Testis (tissue), 3 donors: ENCODE results near the gene RACK1. TPM values are rescaled to one million over a fixed set of nuclear protein-coding genes. Genes with fewer than 3 reads are reported as not detected.

Experiments
- DNase-seq: peaks from one replicate; pipeline ENCODE4 v3.0.0-alpha.2; 2019
- H3K27ac ChIP-seq, 2 donors: fragments of 200-600 bp; sonication (generic); one replicate each; pipeline ENCODE4 v1.5.1; 2019
- H3K27me3 ChIP-seq: fragments of 200-600 bp; sonication (generic); one replicate; pipeline ENCODE4 v1.5.1; 2019
- H3K36me3 ChIP-seq: fragments of 200-600 bp; sonication (generic); one replicate; pipeline ENCODE4 v1.5.1; 2017; ENCODE audit warnings: low read depth; ENCODE audit errors: missing control alignments
- H3K4me1 ChIP-seq: fragments of 200-600 bp; sonication (generic); one replicate; pipeline ENCODE4 v1.5.1; 2019
- H3K4me3 ChIP-seq, 2 donors: fragments of 200-600 bp; sonication (generic); one replicate each; pipeline ENCODE4 v1.5.1; 2017 to 2019
- H3K9me3 ChIP-seq: fragments of 200-600 bp; sonication (generic); one replicate; pipeline ENCODE4 v1.5.1; 2017
- POLR2A ChIP-seq: fragments of 450-650 bp; IDR thresholded peaks from one replicate; pipeline ENCODE4 v1.6.1; 2017; ENCODE audit warnings: antibody characterized with exemption, mild to moderate bottlenecking, moderate library complexity
- WGBS, 2 donors: methylation state at CpG; one replicate each; pipeline ENCODE4 v1.1.5; 2018; 5-methylcytosine and 5-hydroxymethylcytosine counted together
- intact Hi-C: fragments of 100-400 bp; cut with DNase I; formaldehyde crosslinking; loops from one replicate; pipeline ENCODE4 v1.15.1; 2023; ENCODE audit warnings: low total_unique reads
- polyA plus RNA-seq: library from polyadenylated mRNA; stranded (reverse); fragments of 350-450 nt; fragmentation: Illumina TruSeq; extraction: RNeasy Lipid Tissue Mini Kit (QIAGEN cat#74804); gene quantifications from one replicate; pipeline ENCODE4 v1.2.3, GENCODE V29; 2014; ENCODE audit warnings: low read depth, low replicate concordance; ENCODE audit not compliant: insufficient read depth
- total RNA-seq, 2 donors: library from RNA; depleted of rRNA; stranded (reverse); fragments of >200 nt; gene quantifications; one replicate each; pipeline ENCODE4 v1.2.3, GENCODE V29; 2016
- TF ChIP-seq, protein P1 (sequence below), 3 experiments: fragments of 450-650 bp in 2 of 3; fragments of 200-600 bp in 1 of 3; sonication (generic) in 1 of 3; IDR thresholded peaks; one replicate each; pipeline ENCODE4 v1.5.1; 2016 to 2019; ENCODE audit warnings: antibody characterized with exemption in 3 of 3, mild to moderate bottlenecking in 2 of 3, moderate library complexity in 1 of 3

RACK1 gene
- total and polyA plus RNA-seq, 3 donors from 2014 or later = 777 to 1,606 (median 1,149) TPM

DNA sequence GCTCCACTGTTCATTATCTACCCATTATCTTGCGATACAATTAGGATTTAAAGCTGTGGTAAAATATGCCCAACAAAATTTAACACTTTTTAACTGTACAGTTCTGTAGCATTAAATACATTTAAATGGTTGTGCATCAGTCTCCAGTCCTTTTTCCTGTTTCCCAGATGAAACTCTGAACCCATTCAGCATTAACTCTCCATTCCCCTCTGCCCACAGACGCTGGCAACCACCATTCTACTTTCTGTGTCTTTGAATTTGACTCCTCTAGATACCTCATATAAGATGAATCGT lies 35.8 kb downstream of the RACK1 start:
- no peaks in the 10 kb centered on the region for H3K9me3 ChIP-seq
- H3K4me1 ChIP-seq = peaks cover 2% of the 10 kb centered on the region
- no peak overlapping the region for H3K4me3 ChIP-seq
- no peaks in the 10 kb centered on the region for H3K27me3 ChIP-seq
- intact Hi-C loops = no loop called here
- TF ChIP-seq, protein P1, sequence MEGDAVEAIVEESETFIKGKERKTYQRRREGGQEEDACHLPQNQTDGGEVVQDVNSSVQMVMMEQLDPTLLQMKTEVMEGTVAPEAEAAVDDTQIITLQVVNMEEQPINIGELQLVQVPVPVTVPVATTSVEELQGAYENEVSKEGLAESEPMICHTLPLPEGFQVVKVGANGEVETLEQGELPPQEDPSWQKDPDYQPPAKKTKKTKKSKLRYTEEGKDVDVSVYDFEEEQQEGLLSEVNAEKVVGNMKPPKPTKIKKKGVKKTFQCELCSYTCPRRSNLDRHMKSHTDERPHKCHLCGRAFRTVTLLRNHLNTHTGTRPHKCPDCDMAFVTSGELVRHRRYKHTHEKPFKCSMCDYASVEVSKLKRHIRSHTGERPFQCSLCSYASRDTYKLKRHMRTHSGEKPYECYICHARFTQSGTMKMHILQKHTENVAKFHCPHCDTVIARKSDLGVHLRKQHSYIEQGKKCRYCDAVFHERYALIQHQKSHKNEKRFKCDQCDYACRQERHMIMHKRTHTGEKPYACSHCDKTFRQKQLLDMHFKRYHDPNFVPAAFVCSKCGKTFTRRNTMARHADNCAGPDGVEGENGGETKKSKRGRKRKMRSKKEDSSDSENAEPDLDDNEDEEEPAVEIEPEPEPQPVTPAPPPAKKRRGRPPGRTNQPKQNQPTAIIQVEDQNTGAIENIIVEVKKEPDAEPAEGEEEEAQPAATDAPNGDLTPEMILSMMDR (IDR thresholded peaks at IDR 0.05) = no peak
- no peak for TF ChIP-seq POLR2A
- H3K27ac ChIP-seq = no peak overlapping the region
- WGBS, 2 donors = 31 to 36% methylated on average over 3 of the region's 3 CpGs
- DNase-seq = no peak
- no peaks in the 10 kb centered on the region for H3K36me3 ChIP-seq

DNA sequence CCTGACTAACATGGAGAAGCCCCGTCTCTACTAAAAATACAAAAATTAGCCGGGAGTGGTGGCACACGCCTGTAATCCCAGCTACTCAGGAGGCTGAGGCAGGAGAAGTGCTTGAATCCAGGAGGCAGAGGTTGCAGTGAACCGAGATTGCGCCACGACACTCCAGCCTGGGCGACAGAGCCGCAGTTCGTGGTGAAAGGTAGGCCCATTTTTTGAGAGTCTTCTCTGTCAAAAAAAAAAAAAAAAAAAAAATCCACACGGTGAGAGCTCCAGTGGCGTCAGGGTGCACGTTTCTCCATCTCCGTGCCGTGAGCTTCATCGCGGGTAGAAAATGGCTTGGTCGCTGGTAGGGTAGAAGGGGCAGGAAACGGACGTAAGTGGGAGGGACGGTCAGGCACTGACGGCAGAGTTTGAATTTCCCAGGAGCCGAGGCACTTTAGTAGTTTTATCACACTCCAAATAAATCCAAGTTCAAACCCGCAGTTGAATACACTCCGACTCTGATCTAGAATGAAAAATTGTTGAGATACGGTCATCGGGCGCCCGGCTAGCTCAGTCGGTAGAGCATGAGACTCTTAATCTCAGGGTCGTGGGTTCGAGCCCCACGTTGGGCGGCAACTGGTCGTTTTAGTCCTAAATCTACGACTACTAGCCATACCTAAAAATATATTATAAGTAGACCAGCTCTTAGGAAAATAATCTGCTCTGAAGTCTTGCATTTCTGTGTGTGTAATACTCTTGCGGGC lies 36.3 kb downstream of the RACK1 start:
- no peaks in the 10 kb centered on the region for H3K27me3 ChIP-seq
- H3K27ac ChIP-seq = peak overlapping the region; percentile 79 to 85
- H3K9me3 ChIP-seq = no peaks in the 10 kb centered on the region
- H3K4me1 ChIP-seq = peaks cover 2% of the 10 kb centered on the region
- TF ChIP-seq POLR2A = no peak
- TF ChIP-seq, protein P1 (IDR thresholded peaks at IDR 0.05) = no peak
- intact Hi-C loops = no loop called here
- H3K36me3 ChIP-seq = no peaks in the 10 kb centered on the region
- H3K4me3 ChIP-seq = peak overlapping the region; percentile 60 to 74
- WGBS, 2 donors = 1% methylated on average over 36 of the region's 36 CpGs
- DNase-seq = peak; percentile 79

DNA sequence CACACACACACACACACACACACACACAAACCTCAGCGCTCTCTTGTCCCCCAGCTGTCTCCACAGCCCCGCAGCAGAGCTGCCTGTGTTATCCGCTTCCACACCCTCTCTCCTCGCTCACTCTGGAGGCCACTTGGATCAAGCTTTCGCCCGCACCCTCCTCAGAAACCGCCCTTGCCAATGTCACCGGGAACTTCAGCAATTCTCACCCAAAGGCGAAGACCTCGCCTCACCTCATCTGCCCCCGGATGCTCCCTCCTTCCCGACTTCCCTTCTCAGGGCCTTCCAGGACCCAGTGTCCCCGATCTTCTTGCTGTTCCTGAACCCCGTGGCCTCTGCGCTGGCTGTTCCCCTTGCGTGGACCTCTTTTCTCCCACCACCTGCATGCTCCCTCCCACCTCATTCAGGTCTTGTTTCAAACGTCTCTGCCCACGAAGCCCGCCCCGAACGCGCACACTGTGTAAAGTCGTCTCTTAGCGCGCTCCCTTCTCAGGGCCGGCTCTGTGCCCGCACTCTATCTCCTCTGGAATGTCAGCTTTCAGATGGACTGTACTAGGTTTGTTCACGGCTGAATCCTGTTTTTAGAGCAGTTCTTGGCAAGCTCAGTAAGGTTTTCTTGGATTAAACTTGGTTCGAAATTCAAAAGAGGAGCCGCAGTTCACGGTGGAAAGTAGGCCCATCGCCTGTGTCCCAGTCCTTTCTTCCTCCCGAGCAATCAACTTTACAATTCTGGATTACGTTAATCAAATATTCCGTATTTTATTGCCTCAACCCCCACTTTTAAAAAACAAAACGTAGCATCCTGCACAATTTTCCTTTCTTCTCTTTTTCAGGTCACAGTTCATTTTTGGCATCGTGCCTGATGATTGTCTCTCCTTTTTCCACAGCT lies 37.7 kb downstream of the RACK1 start:
- H3K9me3 ChIP-seq = no peaks in the 10 kb centered on the region
- WGBS, 2 donors = 6% methylated on average over 37 of the region's 37 CpGs
- H3K4me3 ChIP-seq = peak overlapping the region; percentile 60 to 74
- H3K4me1 ChIP-seq = peaks cover 2% of the 10 kb centered on the region
- H3K27ac ChIP-seq = peak overlapping the region in 1 of 2 donors; percentile 85
- H3K36me3 ChIP-seq = no peaks in the 10 kb centered on the region
- intact Hi-C loops = no loop called here
- TF ChIP-seq, protein P1 (IDR thresholded peaks at IDR 0.05) = no peak
- no peak for TF ChIP-seq POLR2A
- H3K27me3 ChIP-seq = no peaks in the 10 kb centered on the region
- DNase-seq = no peak

DNA sequence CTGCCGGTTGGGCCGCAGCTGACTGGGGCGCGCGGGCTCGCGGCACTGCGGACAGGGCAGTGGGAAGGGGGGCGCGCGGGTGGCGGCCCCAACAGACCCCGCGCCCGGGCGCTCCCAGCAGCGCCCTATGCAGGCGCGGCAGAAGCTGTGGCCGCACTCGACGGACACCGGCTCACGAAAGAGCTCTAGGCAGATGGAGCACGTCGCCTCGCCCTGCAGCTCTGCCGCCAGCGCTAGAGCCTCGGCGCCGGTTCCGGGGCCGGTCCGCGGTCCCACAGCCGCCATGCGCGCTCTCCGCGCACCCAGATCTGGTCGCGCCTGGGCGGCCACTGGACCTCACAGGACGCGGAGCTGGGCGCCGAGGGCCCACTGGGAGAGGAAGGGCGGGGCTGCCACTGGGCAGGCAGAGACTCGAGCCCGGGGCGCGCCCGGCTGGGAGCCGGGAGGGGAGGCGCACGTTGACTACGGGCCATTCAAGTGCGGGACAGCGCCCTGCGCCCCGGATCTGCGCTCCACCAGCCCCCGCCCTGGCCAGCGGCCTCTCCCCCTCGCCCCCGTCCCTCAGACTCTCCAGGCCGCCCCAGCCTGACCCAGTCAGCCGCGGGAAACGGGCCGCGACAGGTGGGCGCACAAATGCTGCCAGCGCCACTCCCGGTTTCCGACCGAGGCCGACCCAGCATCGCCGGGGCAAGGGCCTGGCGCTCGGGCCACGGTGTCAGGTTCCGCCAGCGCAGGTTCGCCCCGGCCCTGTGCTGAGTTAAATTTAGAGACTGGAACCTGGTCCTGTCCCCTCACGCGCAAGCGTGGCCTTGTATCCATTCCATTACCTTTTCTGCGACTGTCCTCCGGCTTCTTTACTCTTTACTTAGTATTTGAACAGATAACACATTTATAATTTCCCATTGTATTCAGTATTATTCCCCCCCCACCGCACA lies 38.6 kb downstream of the RACK1 start, which contains the start of gene TRIM7:
TSS of gene TRIM7 (minus strand) at position 371 of the 935 bp plus-strand sequence. CDS start at position 285, 86 bp downstream.
- intact Hi-C loops = no loop called here
- TF ChIP-seq POLR2A = no peak
- TF ChIP-seq, protein P1 (IDR thresholded peaks at IDR 0.05) = no peak

More for the DNA sequence above, 38.6 kb downstream of the RACK1 start, which contains the start of gene TRIM7:
- WGBS, 2 donors = 2 to 3% methylated on average over 15 to 74 of the region's 94 CpGs
- Histone ChIP-seq H3K4me1 (peaks cover 2% of the 10 kb centered on the region), H3K4me3 (peak within 1 kb of the TSS; percentile 60 to 74), H3K27ac (peak within 1 kb of the TSS in 1 of 2 donors; percentile 85), H3K9me3 (no peaks in the 10 kb centered on the region), H3K27me3 (no peaks in the 10 kb centered on the region), H3K36me3 (no peaks in the 10 kb centered on the region)
- DNase-seq = no peak
